Measurements from ENCODE around the gene ZBP1.

The ZBP1 gene

GRCh38 chr20:57590485-57591288 lies 29.5 kb downstream of the ZBP1 start:
- TF ChIP-seq, protein P1, sequence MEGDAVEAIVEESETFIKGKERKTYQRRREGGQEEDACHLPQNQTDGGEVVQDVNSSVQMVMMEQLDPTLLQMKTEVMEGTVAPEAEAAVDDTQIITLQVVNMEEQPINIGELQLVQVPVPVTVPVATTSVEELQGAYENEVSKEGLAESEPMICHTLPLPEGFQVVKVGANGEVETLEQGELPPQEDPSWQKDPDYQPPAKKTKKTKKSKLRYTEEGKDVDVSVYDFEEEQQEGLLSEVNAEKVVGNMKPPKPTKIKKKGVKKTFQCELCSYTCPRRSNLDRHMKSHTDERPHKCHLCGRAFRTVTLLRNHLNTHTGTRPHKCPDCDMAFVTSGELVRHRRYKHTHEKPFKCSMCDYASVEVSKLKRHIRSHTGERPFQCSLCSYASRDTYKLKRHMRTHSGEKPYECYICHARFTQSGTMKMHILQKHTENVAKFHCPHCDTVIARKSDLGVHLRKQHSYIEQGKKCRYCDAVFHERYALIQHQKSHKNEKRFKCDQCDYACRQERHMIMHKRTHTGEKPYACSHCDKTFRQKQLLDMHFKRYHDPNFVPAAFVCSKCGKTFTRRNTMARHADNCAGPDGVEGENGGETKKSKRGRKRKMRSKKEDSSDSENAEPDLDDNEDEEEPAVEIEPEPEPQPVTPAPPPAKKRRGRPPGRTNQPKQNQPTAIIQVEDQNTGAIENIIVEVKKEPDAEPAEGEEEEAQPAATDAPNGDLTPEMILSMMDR (IDR thresholded peaks at IDR 0.05; ENCODE audit: low read depth, low read length), result no peak
- H3K4me3 ChIP-seq (replicated peaks in 1 of 2; ENCODE audit: low read depth in 2 of 2, low read length in 2 of 2), result no peak overlapping the region
- no peak for DNase-seq (ENCODE audit: low read depth in 2 of 2)

- TF ChIP-seq, protein P1 (IDR thresholded peaks at IDR 0.05; ENCODE audit: low read depth, low read length), result no peak
- H3K4me3 ChIP-seq (replicated peaks in 1 of 2; ENCODE audit: low read depth in 2 of 2, low read length in 2 of 2), result no peak overlapping the region
- no peak for DNase-seq (ENCODE audit: low read depth in 2 of 2)
Observed at GRCh38 chr20:57589728-57590484, 30.3 kb downstream of the ZBP1 start.

GRCh38 chr20:57589123-57589727 lies 31.0 kb downstream of the ZBP1 start:
- no peak for DNase-seq (ENCODE audit: low read depth in 2 of 2)
- H3K4me3 ChIP-seq (replicated peaks in 1 of 2; ENCODE audit: low read depth in 2 of 2, low read length in 2 of 2), result no peak overlapping the region
- TF ChIP-seq, protein P1 (IDR thresholded peaks at IDR 0.05; ENCODE audit: low read depth, low read length), result no peak

DNA sequence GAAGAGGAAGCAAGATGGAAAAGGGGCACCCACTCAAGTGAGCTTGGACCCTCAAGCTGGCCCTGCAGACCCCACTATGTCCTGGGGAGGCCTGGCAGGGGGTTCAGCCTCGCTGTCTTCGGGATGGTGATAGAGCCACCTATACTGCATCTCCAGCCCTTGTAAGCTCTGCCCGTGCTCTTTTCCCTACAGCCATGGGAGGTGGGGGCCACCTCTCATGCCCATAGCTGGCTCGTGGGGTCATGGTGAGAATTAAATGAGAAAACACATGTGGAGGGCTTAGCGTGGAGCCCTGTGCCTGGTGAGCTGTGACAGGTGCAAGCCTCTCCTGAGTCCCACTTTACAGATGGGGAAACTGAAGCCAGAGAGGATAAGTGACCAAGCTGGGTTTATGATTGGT lies 31.6 kb downstream of the ZBP1 start:
- no peak for DNase-seq (ENCODE audit: low read depth in 2 of 2)
- TF ChIP-seq, protein P1 (IDR thresholded peaks at IDR 0.05; ENCODE audit: low read depth, low read length), result no peak
- no peak overlapping the region for H3K4me3 ChIP-seq (replicated peaks in 1 of 2; ENCODE audit: low read depth in 2 of 2, low read length in 2 of 2)

DNA sequence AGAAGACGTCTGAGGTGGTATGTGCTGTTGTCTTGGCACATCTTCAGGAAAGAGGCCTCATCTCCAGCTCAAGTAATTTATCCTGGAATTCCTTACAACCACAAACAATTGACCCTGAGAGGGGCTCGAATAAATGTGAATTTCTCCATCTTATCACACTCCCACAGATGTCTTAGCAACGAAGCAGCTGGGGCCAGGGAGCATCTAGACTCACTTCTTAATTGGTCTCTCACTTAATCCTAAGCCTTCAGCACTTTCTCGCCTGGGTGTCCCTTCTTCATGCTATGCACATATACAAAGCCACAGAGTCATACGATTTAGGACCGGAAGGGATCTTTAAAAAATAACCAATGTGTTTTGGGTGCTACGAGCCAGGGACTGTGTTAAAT lies 32.2 kb downstream of the ZBP1 start:
- TF ChIP-seq, protein P1 (IDR thresholded peaks at IDR 0.05; ENCODE audit: low read depth, low read length), result no peak
- H3K4me3 ChIP-seq (replicated peaks in 1 of 2; ENCODE audit: low read depth in 2 of 2, low read length in 2 of 2), result no peak overlapping the region
- no peak for DNase-seq (ENCODE audit: low read depth in 2 of 2)

DNA sequence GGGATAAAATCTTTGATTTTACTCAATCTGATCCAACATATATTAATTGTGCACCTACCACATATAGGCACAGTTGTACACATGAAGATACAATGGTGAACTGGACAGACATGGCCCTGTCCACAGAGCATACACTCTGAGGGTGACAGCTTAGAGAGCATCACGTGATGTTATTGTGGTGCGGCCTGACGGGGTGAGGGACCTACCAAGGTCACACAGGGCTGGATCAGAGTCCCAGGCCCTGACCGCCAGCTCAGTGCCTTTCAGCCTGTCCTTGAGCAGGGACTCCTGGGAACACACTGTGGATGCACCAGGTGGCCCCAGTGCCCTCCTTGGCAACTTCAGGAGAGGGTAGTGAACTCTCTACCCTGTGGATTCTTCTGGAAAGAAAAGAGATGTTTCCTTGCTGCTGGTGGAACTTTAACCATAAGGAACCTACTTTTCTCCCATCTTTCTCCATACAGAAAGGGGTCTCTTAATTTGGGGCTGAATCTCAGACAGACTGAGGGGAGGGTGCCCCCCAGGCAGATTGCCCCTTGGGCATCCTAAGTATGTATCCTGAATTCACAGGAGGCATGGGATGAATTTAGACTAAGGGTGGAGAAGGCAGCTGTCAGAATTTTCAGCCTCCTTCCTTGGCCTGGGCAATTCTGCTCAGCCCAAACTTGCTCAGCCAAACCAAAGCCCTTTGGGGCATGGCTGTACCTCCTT lies 32.8 kb downstream of the ZBP1 start:
- DNase-seq (ENCODE audit: low read depth in 2 of 2), result no peak
- H3K4me3 ChIP-seq (replicated peaks in 1 of 2; ENCODE audit: low read depth in 2 of 2, low read length in 2 of 2), result no peak overlapping the region

More for the DNA sequence above, 32.8 kb downstream of the ZBP1 start:
- TF ChIP-seq, protein P1 (IDR thresholded peaks at IDR 0.05; ENCODE audit: low read depth, low read length), result no peak
